GM21529 (cell line): Measurements from ENCODE around the gene CHMP5.
"Not testable (repeated sequence)": the region's sequence is repeated elsewhere in the genome, so short reads cannot be mapped to it uniquely, and the experiment has no call there.

Experiments used
- ATAC-seq: cut with Tn5 transposase; IDR thresholded peaks from one replicate; pipeline ENCODE4 v1.9.1; 2021; ENCODE audit not compliant: unreplicated experiment

CHMP5 gene

DNA sequence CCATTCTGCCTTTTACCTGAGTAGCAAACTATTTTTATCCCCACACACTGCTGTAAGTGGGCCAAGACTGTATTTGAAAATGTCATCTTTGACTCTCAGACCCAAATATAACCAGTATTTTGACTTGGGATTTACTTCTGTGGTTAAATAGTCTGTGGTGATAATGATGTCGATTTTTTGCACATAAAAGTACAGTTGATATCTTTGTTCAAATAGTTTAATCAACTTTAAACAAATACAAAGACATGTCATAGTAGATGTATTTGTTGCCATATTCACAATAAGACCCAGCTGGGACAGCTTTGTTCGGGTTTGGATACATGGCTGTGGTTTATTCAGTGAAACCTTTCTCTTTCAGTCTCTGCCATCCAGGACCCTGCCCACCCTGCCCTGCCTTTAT, 45.9 kb downstream of the CHMP5 start:
- no peak for ATAC-seq

DNA sequence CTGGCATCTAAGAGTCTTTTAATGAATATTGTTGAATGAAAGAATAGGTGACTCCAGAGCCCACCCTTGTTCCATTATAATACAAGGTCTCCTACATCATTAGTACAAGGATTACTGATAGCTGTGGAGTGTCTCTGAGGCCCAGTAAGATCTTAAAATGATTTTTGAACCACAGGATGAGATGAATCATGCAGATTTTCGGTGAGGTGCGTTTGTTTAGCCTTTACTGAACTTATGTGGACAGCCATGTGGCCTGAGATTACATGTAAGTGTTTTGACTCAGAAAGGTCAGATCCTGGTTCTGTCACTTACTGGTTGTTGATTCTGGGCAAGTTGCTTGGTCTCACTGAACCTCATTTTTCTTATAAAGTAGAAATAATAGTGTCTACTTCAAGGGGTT, 47.1 kb downstream of the CHMP5 start:
- ATAC-seq = no peak

DNA sequence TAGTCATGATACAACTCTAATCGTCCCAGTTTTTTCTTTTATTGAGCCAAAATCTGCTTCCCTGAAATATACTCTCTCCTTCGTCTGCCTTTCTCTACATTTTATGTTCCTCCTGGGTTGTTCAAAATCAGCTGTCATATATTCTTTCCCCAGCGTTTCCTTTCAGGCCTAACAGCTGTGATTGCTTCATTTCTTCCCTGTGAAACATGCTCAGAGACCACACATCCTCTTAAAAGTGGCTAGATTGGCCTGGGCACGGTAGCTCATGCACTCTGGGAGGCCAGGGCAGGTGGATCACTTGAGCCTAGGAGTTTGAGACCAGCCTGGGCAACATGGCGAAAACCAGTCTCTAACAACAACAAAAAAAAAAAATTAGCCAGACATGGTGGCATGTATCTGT, 50.5 kb downstream of the CHMP5 start:
- ATAC-seq = no peak

DNA sequence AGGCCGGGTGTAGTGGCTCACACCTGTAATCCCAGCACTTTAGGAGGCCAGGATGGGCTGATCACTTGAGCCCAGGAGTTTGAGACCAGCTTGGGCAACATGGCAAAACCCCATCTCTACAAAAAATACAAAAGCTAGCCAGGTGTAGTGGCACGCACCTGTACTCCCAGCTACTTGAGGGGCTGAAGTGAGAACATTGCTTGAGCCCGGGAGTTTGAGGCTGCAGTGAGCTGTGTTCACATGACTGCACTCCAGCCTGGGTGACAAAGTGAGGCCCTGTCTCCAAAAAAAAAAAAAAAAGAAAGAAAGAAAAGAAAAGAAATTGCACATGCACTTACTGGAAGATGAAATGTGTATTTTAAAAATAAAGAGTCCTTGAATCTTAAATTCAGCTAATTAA, 52.3 kb downstream of the CHMP5 start:
- not testable (repeated sequence) for ATAC-seq

DNA sequence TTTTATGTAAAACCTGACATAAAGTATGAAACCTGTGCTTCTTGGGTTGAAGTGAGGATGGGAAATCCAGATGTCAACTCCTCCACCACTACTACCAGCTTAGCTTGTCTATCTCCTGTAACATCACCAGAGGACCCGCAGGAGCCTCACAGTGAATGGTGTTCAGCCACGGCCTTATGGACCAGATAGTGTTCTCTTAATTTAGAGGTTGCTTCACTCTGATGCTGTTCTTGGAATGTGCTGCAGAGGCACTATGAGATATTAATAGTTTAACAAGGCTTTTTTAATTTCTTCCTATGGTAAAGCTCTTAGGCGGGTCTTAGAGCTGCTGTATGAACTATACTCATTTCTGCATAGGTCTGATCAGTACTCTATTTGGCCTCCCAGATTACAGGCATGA, 53.4 kb downstream of the CHMP5 start:
- no peak for ATAC-seq

DNA sequence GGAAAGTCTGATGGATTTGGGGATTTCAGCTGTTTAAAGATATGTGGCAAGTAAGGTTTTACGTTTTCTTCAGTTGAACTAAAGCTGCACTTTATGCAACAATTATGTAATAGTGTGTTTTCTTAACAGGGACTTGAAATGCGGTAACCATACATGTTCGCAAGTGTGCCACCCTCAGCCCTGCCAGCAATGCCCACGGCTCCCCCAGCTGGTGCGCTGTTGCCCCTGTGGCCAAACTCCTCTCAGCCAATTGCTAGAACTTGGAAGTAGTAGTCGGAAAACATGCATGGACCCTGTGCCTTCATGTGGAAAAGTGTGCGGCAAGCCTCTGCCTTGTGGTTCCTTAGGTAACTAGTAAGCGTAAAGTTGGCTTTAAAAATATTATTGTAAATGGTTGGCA, 53.9 kb downstream of the CHMP5 start:
- ATAC-seq = no peak

DNA sequence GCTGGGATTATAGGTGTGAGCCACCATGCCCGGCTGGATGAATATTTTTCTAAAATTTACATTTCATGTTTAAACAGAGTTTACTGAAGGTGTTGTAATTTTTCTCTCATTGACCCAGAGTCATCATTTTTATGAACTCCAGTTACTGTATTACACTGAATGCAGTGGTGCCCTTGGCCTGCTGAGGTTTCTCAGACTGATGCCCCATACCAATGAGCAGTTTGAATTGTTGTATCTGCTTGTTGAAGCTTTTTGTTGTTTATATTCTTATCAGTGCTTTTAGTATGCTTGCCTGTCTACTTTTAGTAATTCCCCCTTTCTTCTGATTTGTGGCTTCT, 55.4 kb downstream of the CHMP5 start:
- ATAC-seq = no peak

DNA sequence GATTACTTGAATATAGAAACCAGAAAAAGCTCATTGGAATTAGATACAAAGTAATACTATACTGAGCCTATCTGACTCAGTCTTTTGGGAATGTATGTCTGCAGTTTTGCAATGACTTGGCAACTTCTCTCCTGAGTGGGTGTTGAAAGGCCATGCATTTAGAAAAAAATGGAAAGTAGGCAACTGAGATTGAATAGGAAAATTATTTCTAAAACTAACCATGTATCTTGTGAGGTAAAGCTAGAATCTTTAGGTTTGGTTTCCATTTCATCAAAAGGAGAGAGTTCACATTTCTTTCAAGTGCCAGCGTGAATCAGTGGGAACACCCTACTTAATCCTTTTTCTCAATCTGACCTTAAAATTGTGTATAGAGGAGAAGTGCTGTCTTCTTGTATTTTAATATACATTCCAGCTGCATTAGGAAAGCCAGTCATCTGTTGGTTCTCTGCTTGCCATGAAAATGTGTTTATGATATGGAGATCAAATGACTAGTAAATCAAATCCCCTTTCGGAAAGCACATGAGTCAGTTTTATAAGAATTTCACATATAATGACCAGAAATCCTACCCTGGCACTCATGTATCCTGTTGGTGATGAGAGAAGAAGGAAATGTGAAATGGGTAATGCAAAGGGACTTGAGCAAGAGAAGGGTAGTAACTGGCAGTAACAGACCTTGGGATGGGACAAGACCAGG, 55.9 kb downstream of the CHMP5 start:
- ATAC-seq = no peak

DNA sequence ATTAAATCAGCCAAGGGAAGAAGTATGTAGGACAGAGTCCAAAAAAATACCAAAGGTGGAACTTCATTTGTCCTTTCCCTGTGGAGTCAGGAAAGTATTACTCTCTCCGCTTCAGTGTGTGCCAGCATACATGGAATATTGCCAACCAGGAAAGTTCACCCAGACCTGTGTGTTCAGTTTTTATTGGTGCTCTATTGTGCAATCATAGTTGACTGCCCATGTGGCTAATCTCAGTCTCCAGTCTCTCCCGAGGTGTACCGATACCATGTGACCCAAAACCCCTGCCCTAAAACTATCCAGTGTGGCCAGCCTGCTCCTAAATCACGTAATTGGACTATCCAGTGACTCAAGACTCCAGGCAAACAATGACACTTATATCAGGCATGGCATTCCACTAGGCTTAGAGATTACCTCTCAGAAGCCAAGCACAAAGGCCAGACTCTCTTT, 64.3 kb downstream of the CHMP5 start:
- ATAC-seq = no peak

DNA sequence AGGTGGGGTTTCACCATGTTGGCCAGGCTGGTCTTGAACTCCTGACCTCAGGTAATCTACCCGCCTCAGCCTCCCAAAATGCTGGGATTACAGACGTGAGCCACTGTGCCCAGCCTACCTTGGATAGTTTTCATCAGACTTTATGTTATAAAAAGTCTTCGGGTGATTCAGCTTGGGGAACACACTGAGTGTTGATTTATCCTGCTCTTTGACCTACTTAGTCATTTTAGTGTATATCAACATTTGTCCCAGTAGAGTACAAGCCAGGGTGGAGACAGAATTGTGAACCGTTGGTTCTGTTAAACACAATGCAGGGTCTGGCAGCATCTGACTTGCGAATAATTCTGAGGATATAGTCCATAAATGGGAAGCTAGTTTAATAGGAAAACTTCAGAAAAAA, 65.1 kb downstream of the CHMP5 start:
- ATAC-seq = no peak

DNA sequence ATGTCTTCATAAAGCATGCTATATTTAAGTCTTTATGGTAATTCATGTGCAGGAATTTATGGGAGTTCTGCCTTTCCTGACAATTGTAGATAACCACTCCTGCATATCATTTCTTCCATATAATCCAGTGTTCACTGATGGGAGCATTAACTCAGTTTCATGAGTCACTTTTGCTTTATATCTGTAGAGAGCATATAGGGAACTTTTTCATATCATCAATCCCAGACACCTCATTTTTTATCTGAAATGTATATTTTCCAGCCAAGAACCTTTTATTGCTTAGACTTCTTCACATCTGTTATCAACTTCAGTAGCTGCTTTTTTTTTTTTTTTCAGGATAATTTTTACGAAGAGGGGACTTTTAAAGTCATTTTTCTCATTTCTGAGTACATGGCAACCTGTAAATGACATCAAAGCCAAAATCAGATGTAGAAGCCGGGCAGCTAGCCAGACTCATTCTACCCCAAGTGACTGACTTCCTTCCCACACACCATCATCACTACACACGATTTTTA, 66.6 kb downstream of the CHMP5 start:
- no peak for ATAC-seq
